Measurements from ENCODE around the gene DECR2. TPM values are rescaled to one million over a fixed set of nuclear protein-coding genes. Genes with fewer than 3 reads are reported as not detected.

The DECR2 gene
- total and polyA plus RNA-seq, 5 donors, result 8.6 to 14.6 (median 14.3) TPM

DNA sequence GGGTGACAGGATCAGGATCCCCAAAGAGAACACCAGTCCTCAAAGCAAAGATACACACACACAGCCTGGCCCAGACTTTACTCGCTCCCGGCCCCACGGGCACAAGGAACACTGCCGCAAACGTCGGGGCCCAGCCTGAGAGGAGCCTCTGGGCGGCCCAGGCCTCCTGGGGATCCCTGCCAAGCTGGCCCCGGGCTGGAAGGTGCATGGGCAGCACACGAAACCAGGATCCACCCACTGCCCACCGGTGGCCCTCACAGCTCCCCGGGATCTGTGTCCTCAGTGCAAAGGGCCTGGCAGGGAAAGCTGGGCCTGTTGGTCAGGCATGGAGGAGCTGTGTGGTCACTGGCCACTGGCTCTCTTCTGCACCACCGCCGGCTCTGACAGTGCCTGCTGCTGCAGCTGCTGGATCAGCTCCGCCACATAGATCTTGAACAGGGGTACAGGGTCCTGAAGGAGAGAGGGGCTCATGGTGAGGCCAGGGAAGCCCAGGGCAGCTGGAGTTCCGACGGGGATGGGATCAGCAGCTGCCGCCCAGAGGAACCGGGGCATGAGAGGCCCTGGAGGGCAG, 34.3 kb upstream of the DECR2 start:
- 94% methylated on average over 18 of the region's 18 CpGs for WGBS
- Histone ChIP-seq H3K4me3 (ENCODE audit: low read length) (no peak overlapping the region), H3K9me3 (ENCODE audit: control insufficient read depth, low read length) (no peaks in the 10 kb centered on the region), H3K27me3 (ENCODE audit: control insufficient read depth, insufficient read depth) (no peaks in the 10 kb centered on the region), H3K4me1 (ENCODE audit: control insufficient read depth, insufficient read depth, low read length) (peaks cover 2% of the 10 kb centered on the region), H3K27ac (ENCODE audit: low read length) (no peak overlapping the region)
- no peak for DNase-seq
- no peak for ATAC-seq
- intact Hi-C loops (cut with DNase I), result no loop called here

GRCh38 chr16:368388-369158, 33.1 kb upstream of the DECR2 start:
- peak in 1 of 3 donors; percentile 57 for DNase-seq
- 94% methylated on average over 29 of the region's 29 CpGs for whole genome bisulfite sequencing
- Histone ChIP-seq H3K4me1 (ENCODE audit: control insufficient read depth, insufficient read depth, low read length) (peaks cover 2% of the 10 kb centered on the region), H3K27me3 (ENCODE audit: control insufficient read depth, insufficient read depth) (no peaks in the 10 kb centered on the region), H3K27ac (ENCODE audit: low read length) (no peak overlapping the region), H3K4me3 (ENCODE audit: low read length) (no peak overlapping the region), H3K9me3 (ENCODE audit: control insufficient read depth, low read length) (no peaks in the 10 kb centered on the region)
- intact Hi-C loops (cut with DNase I), result no loop called here
- no peak for ATAC-seq

- Histone ChIP-seq H3K9me3 (ENCODE audit: control insufficient read depth, low read length) (no peaks in the 10 kb centered on the region), H3K27me3 (ENCODE audit: control insufficient read depth, insufficient read depth) (no peaks in the 10 kb centered on the region), H3K4me3 (ENCODE audit: low read length) (no peak overlapping the region), H3K27ac (ENCODE audit: low read length) (no peak overlapping the region), H3K4me1 (ENCODE audit: control insufficient read depth, insufficient read depth, low read length) (peaks cover 2% of the 10 kb centered on the region)
- WGBS, result 84% methylated on average over 20 of the region's 20 CpGs
- DNase-seq (no peak), ATAC-seq (no peak)
- intact Hi-C loops (cut with DNase I), result no loop called here
These were observed 32.3 kb upstream of the DECR2 start for GRCh38 chr16:369275-369865.

GRCh38 chr16:369866-370436, 31.7 kb upstream of the DECR2 start:
- DNase-seq (peak in 1 of 3 donors; percentile 60), ATAC-seq (peak; percentile 48 to 63)
- whole genome bisulfite sequencing, result 20% methylated on average over 44 of the region's 44 CpGs
- H3K4me1 ChIP-seq (ENCODE audit: control insufficient read depth, insufficient read depth, low read length), result peaks cover 2% of the 10 kb centered on the region
- no peaks in the 10 kb centered on the region for H3K9me3 ChIP-seq (ENCODE audit: control insufficient read depth, low read length)
- peak overlapping the region; percentile 73 for H3K4me3 ChIP-seq (ENCODE audit: low read length)
- no peak overlapping the region for H3K27ac ChIP-seq (ENCODE audit: low read length)
- intact Hi-C loops (cut with DNase I), result no loop called here
- no peaks in the 10 kb centered on the region for H3K27me3 ChIP-seq (ENCODE audit: control insufficient read depth, insufficient read depth)

- no peaks in the 10 kb centered on the region for H3K27me3 ChIP-seq (ENCODE audit: control insufficient read depth, insufficient read depth)
- peaks cover 2% of the 10 kb centered on the region for H3K4me1 ChIP-seq (ENCODE audit: control insufficient read depth, insufficient read depth, low read length)
- intact Hi-C loops (cut with DNase I), result no loop called here
- under 1% methylated on average over 29 of the region's 30 CpGs for WGBS
- H3K4me3 ChIP-seq (ENCODE audit: low read length), result peak within 1 kb of the TSS; percentile 73
- ATAC-seq (peak; percentile 93 to 94), DNase-seq (peak; percentile 93 to 97 (median 97))
- peak within 1 kb of the TSS; percentile 19 for H3K27ac ChIP-seq (ENCODE audit: low read length)
- no peaks in the 10 kb centered on the region for H3K9me3 ChIP-seq (ENCODE audit: control insufficient read depth, low read length)
These were observed 31.2 kb upstream of the DECR2 start, which contains the start of gene MRPL28 for GRCh38 chr16:370443-370842. Gene MRPL28, minus strand, starts transcription at chr16:370538. Its CDS starts 320 bp downstream, at chr16:370218.

- intact Hi-C loops (cut with DNase I), result no loop called here
- H3K27me3 ChIP-seq (ENCODE audit: control insufficient read depth, insufficient read depth), result no peaks in the 10 kb centered on the region
- peak overlapping the region; percentile 19 for H3K27ac ChIP-seq (ENCODE audit: low read length)
- H3K4me1 ChIP-seq (ENCODE audit: control insufficient read depth, insufficient read depth, low read length), result peaks cover 2% of the 10 kb centered on the region
- peak in 1 of 3 donors; percentile 65 for DNase-seq
- 44% methylated on average over 10 of the region's 10 CpGs for WGBS
- no peaks in the 10 kb centered on the region for H3K9me3 ChIP-seq (ENCODE audit: control insufficient read depth, low read length)
- peak overlapping the region; percentile 6 for H3K4me3 ChIP-seq (ENCODE audit: low read length)
- ATAC-seq, result peak; percentile 6 to 7
These were observed 30.6 kb upstream of the DECR2 start for GRCh38 chr16:370979-371514.

- WGBS, result 87% methylated on average over 31 of the region's 31 CpGs
- Histone ChIP-seq H3K4me3 (ENCODE audit: low read length) (no peak overlapping the region), H3K9me3 (ENCODE audit: control insufficient read depth, low read length) (no peaks in the 10 kb centered on the region), H3K27ac (ENCODE audit: low read length) (no peak overlapping the region), H3K4me1 (ENCODE audit: control insufficient read depth, insufficient read depth, low read length) (peaks cover 2% of the 10 kb centered on the region), H3K27me3 (ENCODE audit: control insufficient read depth, insufficient read depth) (no peaks in the 10 kb centered on the region)
- ATAC-seq (peak in 1 of 2 donors; percentile 0), DNase-seq (peak in 1 of 3 donors; percentile 66)
- intact Hi-C loops (cut with DNase I), result no loop called here
These were observed 30.0 kb upstream of the DECR2 start for GRCh38 chr16:371515-372301.

DNA sequence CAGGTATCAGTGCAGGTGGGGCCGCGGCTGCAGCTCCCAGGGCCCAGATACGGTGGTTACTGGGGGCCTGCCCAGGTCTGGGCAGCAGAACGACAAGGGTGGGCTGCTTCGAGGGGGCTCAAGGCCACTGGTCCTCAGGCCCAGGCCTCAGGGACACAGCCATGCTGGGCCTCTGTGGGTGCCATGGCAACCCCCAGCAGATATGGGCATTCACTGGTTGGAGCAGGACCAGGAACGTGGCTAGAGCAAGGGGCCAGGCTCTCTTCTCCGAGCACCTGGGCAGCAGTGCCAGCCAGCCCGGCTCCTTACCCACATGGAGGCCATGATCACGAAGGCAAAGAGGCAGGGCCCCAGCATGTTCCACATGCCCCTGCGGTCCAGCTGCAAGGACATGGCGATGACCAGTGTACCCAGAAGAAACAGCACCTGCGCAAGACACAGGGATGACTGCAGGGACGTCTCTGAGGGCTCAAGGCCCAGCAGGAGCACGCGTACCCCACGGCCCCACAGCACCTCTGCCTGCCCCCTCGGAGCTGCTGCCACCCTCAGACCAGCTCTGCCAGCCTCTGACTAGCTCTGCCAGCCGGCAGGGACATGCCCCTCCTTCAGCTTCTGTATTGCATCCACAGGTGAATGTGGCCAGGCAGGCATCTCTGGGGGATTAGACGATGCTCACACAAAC, 29.2 kb upstream of the DECR2 start:
- no peak overlapping the region for H3K27ac ChIP-seq (ENCODE audit: low read length)
- intact Hi-C loops (cut with DNase I), result no loop called here
- H3K4me3 ChIP-seq (ENCODE audit: low read length), result no peak overlapping the region
- DNase-seq, result no peak
- H3K27me3 ChIP-seq (ENCODE audit: control insufficient read depth, insufficient read depth), result no peaks in the 10 kb centered on the region
- 93% methylated on average over 19 of the region's 19 CpGs for WGBS
- peaks cover 2% of the 10 kb centered on the region for H3K4me1 ChIP-seq (ENCODE audit: control insufficient read depth, insufficient read depth, low read length)
- H3K9me3 ChIP-seq (ENCODE audit: control insufficient read depth, low read length), result no peaks in the 10 kb centered on the region
- no peak for ATAC-seq

GRCh38 chr16:373020-373598, 28.6 kb upstream of the DECR2 start:
- intact Hi-C loops (cut with DNase I), result no loop called here
- H3K9me3 ChIP-seq (ENCODE audit: control insufficient read depth, low read length), result no peaks in the 10 kb centered on the region
- WGBS, result 92% methylated on average over 5 of the region's 5 CpGs
- H3K4me1 ChIP-seq (ENCODE audit: control insufficient read depth, insufficient read depth, low read length), result peaks cover 2% of the 10 kb centered on the region
- no peak overlapping the region for H3K4me3 ChIP-seq (ENCODE audit: low read length)
- H3K27me3 ChIP-seq (ENCODE audit: control insufficient read depth, insufficient read depth), result no peaks in the 10 kb centered on the region
- no peak for DNase-seq
- no peak overlapping the region for H3K27ac ChIP-seq (ENCODE audit: low read length)
- ATAC-seq, result no peak
